AG08395 (cell line): ENCODE results near the gene BORCS5.
A peak's percentile ranks its signal among the peaks of the same experiment; 100 is the strongest.
"Not testable (repeated sequence)": the region's sequence is repeated elsewhere in the genome, so short reads cannot be mapped to it uniquely, and the experiment has no call there.

Source experiments
- DNase-seq: peaks from one replicate; pipeline ENCODE4 v3.0.0; 2012; ENCODE audit warnings: mixed read lengths, low spot score

BORCS5 gene

GRCh38 chr12:12486661-12487240 is 129.9 kb downstream of the BORCS5 start:
- no peak for DNase-seq

DNA sequence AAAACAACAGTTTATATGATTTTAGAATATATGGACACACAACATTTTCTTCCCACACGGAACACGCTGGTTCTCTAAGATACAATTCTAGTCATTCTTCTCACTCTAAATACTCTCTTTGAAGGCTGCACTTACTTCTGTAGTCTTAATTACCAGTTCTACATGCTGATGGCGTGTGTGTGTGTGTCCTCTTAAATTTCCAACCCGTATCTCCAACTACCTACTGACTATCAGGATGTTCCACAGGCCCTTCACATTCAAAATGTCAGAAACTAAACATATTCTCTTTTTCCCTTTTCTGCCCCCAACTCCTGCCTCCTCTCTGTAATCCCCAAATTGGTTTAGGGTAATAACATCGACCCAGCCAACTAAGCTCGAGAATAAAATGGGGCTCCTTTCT is 130.6 kb downstream of the BORCS5 start:
- no peak for DNase-seq

- DNase-seq: no peak
Measured at GRCh38 chr12:12488296-12488695, 131.4 kb downstream of the BORCS5 start.

- no peak for DNase-seq
Measured at GRCh38 chr12:12488823-12489550, 132.1 kb downstream of the BORCS5 start.

DNA sequence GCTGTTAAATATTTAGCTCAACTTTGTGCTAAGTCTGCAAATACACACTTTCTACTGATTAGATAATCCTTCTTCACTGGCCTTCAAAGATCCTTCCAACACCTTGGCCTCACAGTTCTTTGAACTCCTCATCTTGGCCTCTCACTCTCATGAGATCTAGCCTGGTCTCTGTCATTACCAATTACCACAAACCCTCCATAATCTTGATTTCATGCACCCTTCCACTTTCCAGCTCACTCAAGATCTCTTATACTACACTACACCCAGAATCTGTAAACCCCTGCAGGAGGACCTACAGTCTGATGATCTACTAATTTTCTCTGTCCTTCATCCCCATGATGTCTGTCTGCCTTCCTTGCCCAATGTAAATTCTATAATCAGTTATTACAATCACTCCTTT is 134.7 kb downstream of the BORCS5 start:
- DNase-seq: no peak

GRCh38 chr12:12492547-12492946 is 135.7 kb downstream of the BORCS5 start:
- DNase-seq: no peak

GRCh38 chr12:12495536-12495935 is 138.7 kb downstream of the BORCS5 start:
- no peak for DNase-seq

DNA sequence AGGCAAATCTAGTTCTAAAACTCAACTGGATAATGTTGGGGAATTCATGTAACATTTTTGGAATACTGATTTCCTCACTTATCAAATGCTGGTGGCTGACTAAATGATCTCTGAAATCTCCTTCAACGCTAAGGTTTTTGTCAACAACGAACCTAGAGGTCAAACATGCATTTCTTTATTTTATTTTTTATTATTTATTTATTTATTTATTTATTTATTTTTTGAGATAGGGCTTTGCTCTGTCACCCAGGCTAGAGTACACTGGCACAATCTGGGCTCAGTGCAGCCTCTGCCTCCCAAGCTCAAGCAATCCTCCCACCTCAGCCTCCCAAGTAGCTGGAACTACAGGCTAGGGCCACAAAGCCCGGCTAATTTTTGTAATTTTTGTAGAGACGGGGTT is 141.3 kb downstream of the BORCS5 start:
- DNase-seq: no peak

DNA sequence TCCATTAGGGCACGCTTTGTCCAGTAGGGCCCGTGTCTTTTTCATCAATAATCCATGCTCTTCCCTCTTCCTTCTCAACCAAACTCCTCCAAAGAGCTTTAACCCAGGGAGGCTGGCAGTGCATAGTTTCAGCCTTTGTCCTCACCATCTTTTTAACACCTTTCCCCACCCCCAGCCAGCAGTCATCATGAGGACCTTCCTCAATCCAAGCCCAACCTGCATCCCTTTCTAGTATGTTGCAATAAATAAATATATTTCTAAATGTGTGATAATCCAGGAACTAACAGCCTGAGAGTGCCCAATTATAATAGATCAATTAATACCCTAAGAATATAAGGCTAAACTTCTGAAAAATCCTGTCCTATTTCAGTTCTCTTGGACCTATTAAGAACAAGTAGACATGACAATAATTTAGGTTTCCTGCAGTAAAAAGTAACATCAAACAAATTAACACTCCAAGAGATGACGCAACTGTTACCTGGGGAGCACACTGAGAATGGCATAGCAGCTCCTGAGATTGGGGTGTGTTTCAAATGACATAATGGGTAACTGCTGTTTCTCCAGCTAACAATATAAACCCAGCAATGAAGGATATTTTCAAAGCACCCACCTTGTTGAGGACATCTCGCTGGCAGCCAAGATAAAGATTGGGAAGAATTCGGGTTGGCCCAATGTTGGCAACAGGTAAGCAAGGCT is 143.2 kb downstream of the BORCS5 start:
- no peak for DNase-seq

GRCh38 chr12:12501121-12501520 is 144.2 kb downstream of the BORCS5 start:
- DNase-seq: no peak

DNA sequence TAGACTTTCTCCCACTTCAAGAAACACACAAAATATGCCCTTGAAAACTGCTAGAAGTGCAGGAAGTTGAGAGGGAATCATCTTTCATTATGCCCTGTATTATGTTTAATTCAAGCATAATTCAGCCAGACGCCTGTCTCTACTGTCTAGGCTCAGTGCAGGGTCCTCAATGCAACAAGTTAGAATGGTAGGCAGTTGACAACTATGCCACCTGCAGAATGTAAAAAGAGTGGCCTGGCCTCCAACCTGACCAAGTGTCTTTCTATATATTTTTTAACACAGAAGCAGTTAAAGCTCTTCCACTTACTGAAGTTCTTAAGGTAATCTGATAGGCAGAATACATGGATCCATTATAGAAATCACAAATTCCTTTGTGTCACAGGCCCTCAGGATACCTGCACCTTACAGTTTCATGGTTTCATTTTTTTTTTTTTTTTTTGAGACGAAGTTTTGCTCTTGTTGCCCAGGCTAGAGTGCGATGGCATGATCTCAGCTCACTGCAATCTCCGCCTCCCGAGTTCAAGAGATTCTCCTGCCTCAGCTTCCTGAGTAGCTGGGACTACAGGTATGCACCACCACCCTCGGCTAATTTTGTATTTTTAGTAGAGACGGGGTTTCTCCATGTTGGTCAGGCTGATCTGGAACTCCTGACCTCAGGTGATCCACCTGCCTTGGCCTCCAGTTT is 145.4 kb downstream of the BORCS5 start:
- not testable (repeated sequence) for DNase-seq

GRCh38 chr12:12502815-12503151 is 145.9 kb downstream of the BORCS5 start:
- DNase-seq: no peak

- DNase-seq: no peak
Measured at GRCh38 chr12:12503384-12504078, 146.7 kb downstream of the BORCS5 start.

- DNase-seq: peak; percentile 85
Measured at GRCh38 chr12:12505544-12506495, 148.9 kb downstream of the BORCS5 start.

DNA sequence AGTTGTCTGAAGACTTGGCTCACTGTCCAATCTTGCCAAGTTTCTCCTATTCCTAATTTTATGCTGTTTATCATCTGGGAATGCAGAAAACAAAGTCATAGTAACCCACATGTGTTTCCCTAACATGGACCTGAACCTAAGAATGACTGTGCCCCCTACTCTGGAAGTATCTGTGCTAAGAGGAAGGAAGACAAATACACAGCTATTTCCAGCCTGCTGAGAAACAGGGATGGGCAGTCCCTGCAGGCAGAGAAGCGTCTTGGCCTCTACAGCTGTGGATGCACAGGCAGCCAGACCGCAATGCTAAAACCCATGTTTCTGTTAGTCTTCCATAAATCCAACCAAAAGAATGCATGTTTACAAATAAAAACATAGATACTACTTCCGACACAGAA is 149.6 kb downstream of the BORCS5 start:
- DNase-seq: peak; percentile 56

DNA sequence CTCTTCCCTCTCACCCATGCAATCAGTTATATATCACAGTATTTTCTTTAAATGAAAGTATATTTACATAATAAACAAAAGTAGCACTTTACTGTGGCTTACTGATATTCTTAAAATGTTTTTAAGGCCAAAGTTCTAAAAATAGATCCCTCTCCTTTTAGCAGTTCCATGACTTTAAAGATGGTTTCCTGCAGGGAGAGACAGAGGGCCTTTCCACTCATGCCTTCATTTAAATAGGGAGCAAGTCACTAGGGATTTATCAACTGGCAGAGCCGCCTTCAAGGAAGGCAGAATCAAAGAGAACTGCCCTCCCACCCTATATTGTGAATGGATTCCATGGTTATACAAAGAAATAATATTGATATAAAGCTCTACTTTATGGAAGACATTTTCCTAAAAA is 150.2 kb downstream of the BORCS5 start:
- no peak for DNase-seq

GRCh38 chr12:12508612-12509011 is 151.7 kb downstream of the BORCS5 start:
- DNase-seq: peak; percentile 15

- peak; percentile 54 for DNase-seq
Measured at GRCh38 chr12:12510141-12510540, 153.3 kb downstream of the BORCS5 start.

- no peak for DNase-seq
Measured at GRCh38 chr12:12510551-12510950, 153.7 kb downstream of the BORCS5 start.

DNA sequence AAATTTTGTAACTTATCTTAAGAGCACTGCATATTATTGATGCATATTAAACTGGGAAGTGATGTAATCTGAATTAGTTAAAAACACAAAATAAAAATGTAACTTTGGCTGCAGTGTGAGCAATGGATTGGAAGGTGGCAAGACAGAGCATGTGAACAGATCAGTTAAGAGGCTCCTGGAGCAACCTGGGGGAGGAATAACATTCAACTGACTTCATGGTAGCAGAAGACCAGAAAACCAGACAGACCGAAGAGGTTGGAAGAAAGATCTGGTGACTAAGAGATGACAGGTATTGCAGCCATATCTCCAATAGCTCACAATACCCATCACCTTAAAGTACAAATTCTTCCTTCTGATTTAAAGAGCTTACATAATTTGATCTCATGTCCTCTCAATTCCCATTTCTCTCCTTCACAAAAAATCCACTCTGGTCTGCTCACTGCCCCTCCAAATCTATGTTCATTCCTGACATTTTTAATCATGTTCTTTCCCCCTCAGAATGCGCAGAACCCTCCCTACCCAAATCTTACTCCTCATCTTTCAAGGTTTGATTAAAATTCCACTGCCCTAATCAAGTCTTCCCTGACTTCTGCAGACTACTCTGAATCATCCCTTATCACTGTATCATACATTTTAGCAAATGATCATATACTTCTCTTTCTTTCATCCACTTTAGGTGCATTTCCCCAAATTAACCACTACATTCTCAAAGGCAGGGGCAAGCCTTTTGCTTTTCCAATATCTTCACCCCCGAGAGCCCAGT is 154.3 kb downstream of the BORCS5 start:
- DNase-seq: no peak
